Measurements from ENCODE around the gene RABGAP1L. TPM values are rescaled to one million over a fixed set of nuclear protein-coding genes. Genes with fewer than 3 reads are reported as not detected.

RABGAP1L gene
- total and polyA plus RNA-seq, 2 of the 8 experiments (the other 6 are each of a cell fraction or from before 2014, with no cell fraction given) = 33.3 to 156 TPM

- H2AK5ac ChIP-seq (ENCODE audit: low read depth, low read length) = no peak overlapping the region
- H3K18ac ChIP-seq (ENCODE audit: extremely low read depth, low read length) = no peak overlapping the region
- H4K20me1 ChIP-seq (replicated peaks in 1 of 2; ENCODE audit: control insufficient read depth in 1 of 2, insufficient read depth in 2 of 2, low read length in 2 of 2) = no peaks in the 10 kb centered on the region
- no peak overlapping the region for H3K27ac ChIP-seq (ENCODE audit: low read depth, low read length)
- H3K27me3 ChIP-seq (replicated peaks in 1 of 4; ENCODE audit: control insufficient read depth in 3 of 4, extremely low read depth in 1 of 4, insufficient read depth in 3 of 4, low read length in 3 of 4) = no peaks in the 10 kb centered on the region
- 84% methylated on average over 2 of the region's 2 CpGs; no CpG with 5 or more reads in 1 of the 2 experiments for whole genome bisulfite sequencing, 2 experiments (ENCODE audit: extremely low coverage in 1 of 2, insufficient coverage in 1 of 2, insufficient read length in 1 of 2, insufficient replicate concordance in 2 of 2, low coverage in 1 of 2, low lambda C conversion rate in 2 of 2, missing lambda C conversion rate in 1 of 2)
- H3K23me2 ChIP-seq (ENCODE audit: low read depth, low read length) = no peaks in the 10 kb centered on the region
- no peak overlapping the region for H4K91ac ChIP-seq (replicated peaks; ENCODE audit: insufficient read length, low read length)
- ChIA-PET POLR2A (ENCODE audit: partially characterized antibody) (no interaction called here), CTCF (ENCODE audit: partially characterized antibody) (interaction anchor here (0.6 to 2.8 kb wide), 31 partner anchors 8 to 208 kb away, joined by 3 to 13 read pairs (median 4); no protein-coding TSS in a partner anchor)
- H3K36me3 ChIP-seq (ENCODE audit: control insufficient read depth in 2 of 4, insufficient read depth in 4 of 4, low read length in 3 of 4) = no peaks in the 10 kb centered on the region
- H3K4me1 ChIP-seq (replicated peaks in 1 of 4; ENCODE audit: control insufficient read depth in 3 of 4, insufficient read depth in 4 of 4, low read length in 3 of 4) = no peaks in the 10 kb centered on the region
- H4K5ac ChIP-seq (ENCODE audit: insufficient read length, low read depth, low read length) = no peak overlapping the region
- no peak for FAIRE-seq
- no peak overlapping the region for H3K23ac ChIP-seq (ENCODE audit: insufficient read length)
- H3K79me2 ChIP-seq (ENCODE audit: control insufficient read depth in 1 of 2, insufficient read depth in 2 of 2, low read length in 2 of 2) = no peaks in the 10 kb centered on the region
- H2BK15ac ChIP-seq (ENCODE audit: low read length) = no peak overlapping the region
- TF ChIP-seq PHF8 (conservative IDR thresholded peaks at IDR 0.05; ENCODE audit: low read depth, low read length) (no peak), SAP30 (IDR thresholded peaks at IDR 0.05; ENCODE audit: insufficient read depth, insufficient replicate concordance, low read length) (no peak), GABPA (IDR thresholded peaks at IDR 0.05; ENCODE audit: borderline replicate concordance, insufficient read depth, low read length) (no peak), ZNF274 (IDR thresholded peaks at IDR 0.05; ENCODE audit: borderline replicate concordance, extremely low read depth, low read length) (no peak), SIN3A (conservative IDR thresholded peaks at IDR 0.05 in 1 of 2, IDR thresholded peaks at IDR 0.05 in 1 of 2; ENCODE audit: low read depth in 1 of 2, low read length in 2 of 2) (no peak), POU5F1 (IDR thresholded peaks at IDR 0.05; ENCODE audit: low read depth, low read length) (no peak), BACH1 (IDR thresholded peaks at IDR 0.05; ENCODE audit: low read length) (no peak), YY1 (IDR thresholded peaks at IDR 0.05; ENCODE audit: low read depth, low read length) (no peak), FOSL1 (IDR thresholded peaks at IDR 0.05; ENCODE audit: insufficient read depth, low read depth, low read length) (no peak), EZH2 (IDR thresholded peaks at IDR 0.05; ENCODE audit: low read depth, low read length, severe bottlenecking) (no peak), SP1 (IDR thresholded peaks at IDR 0.05; ENCODE audit: low read depth, low read length) (no peak), RFX5 (IDR thresholded peaks at IDR 0.05; ENCODE audit: borderline replicate concordance, low read depth, low read length) (no peak), TBP (IDR thresholded peaks at IDR 0.05; ENCODE audit: low read depth, low read length) (no peak), BCL11A (IDR thresholded peaks at IDR 0.05; ENCODE audit: low read depth in 2 of 2, low read length in 2 of 2) (no peak), EP300 (IDR thresholded peaks at IDR 0.05; ENCODE audit: borderline replicate concordance in 1 of 2, low read depth in 2 of 2, low read length in 2 of 2) (no peak)
- H3K9ac ChIP-seq (replicated peaks in 1 of 4; ENCODE audit: extremely low read depth in 1 of 4, low read depth in 3 of 4, low read length in 3 of 4) = no peak overlapping the region
- H4K8ac ChIP-seq (ENCODE audit: extremely low read depth, insufficient read depth, low read length) = no peak overlapping the region
- H2AFZ ChIP-seq (ENCODE audit: low read length) = no peak overlapping the region
- no peak overlapping the region for H2BK12ac ChIP-seq (ENCODE audit: low read depth, low read length)
- no peak for DNase-seq (ENCODE audit: low read depth in 1 of 2, low spot score in 2 of 2)
- H3K4ac ChIP-seq (replicated peaks; ENCODE audit: insufficient read length, low read depth, low read length) = no peak overlapping the region
- H3K14ac ChIP-seq (ENCODE audit: insufficient read length) = no peak overlapping the region
- H3K9me3 ChIP-seq (ENCODE audit: insufficient read depth in 2 of 2, low read depth in 1 of 2, low read length in 1 of 2) = no peaks in the 10 kb centered on the region
- no peak overlapping the region for H3K4me3 ChIP-seq (ENCODE audit: extremely low read depth in 1 of 4, insufficient read depth in 2 of 4, low read depth in 3 of 4, low read length in 4 of 4)
- no peak overlapping the region for H3K56ac ChIP-seq (replicated peaks; ENCODE audit: insufficient read length, low read depth, low read length)
- H3K79me1 ChIP-seq (ENCODE audit: low read depth, low read length) = no peaks in the 10 kb centered on the region
- no peak overlapping the region for H2BK20ac ChIP-seq (ENCODE audit: low read length)
- no peak overlapping the region for H2BK120ac ChIP-seq (replicated peaks; ENCODE audit: low read depth, low read length)
- no peak overlapping the region for H3K4me2 ChIP-seq (ENCODE audit: insufficient read depth in 1 of 2, low read depth in 2 of 2, low read length in 2 of 2)
- H2BK5ac ChIP-seq (ENCODE audit: low read depth, low read length) = no peak overlapping the region
Measured at GRCh38 chr1:174114106-174114505, 45.2 kb upstream of the RABGAP1L start.

Measured in H1 (cell line).